Kidney (tissue), 14 donors: Measurements from ENCODE around the gene RCN2. TPM values are rescaled to one million over a fixed set of nuclear protein-coding genes. Genes with fewer than 3 reads are reported as not detected.
A peak's percentile ranks its signal among the peaks of the same experiment; 100 is the strongest.

ENCODE experiments used
- DNase-seq, 5 donors: peaks; one replicate each; pipeline ENCODE4 v3.0.0-alpha.2; 2013 to 2020
- FAIRE-seq: peaks from 2 replicates; lab custom pipeline; 2012; peaks lifted over from hg19 to GRCh38; lab: Jason Lieb, UNC
- H3K27ac ChIP-seq, 2 donors: one replicate each; pipeline ENCODE4 v1.7.0; 2013; ENCODE audit warnings: low read depth in 2 of 2, low read length in 2 of 2, inconsistent platforms in 1 of 2
- H3K27me3 ChIP-seq: one replicate; pipeline ENCODE4 v1.7.1; 2013; ENCODE audit warnings: low read length, inconsistent platforms; ENCODE audit not compliant: control insufficient read depth, insufficient read depth
- H3K36me3 ChIP-seq, 3 donors: one replicate each; pipeline versions ENCODE4 v1.7.0 to v1.7.1; 2013; ENCODE audit warnings: low read length in 3 of 3, control low read depth in 1 of 3, inconsistent platforms in 1 of 3; ENCODE audit not compliant: insufficient read depth in 3 of 3, control insufficient read depth in 2 of 3
- H3K4me1 ChIP-seq, 3 donors: one replicate each; pipeline versions ENCODE4 v1.7.0 to v1.7.1; 2013; ENCODE audit warnings: low read length in 3 of 3, inconsistent platforms in 1 of 3, low read depth in 1 of 3; ENCODE audit not compliant: control insufficient read depth in 2 of 3, insufficient read depth in 2 of 3
- H3K4me3 ChIP-seq, 3 donors: one replicate each; pipeline versions ENCODE4 v1.7.0 to v1.8.1; 2013; ENCODE audit warnings: low read length in 3 of 3, control low read depth in 1 of 3, inconsistent platforms in 1 of 3
- H3K9ac ChIP-seq, 3 donors: one replicate each; pipeline versions ENCODE4 v1.7.0 to v1.7.1; 2013; ENCODE audit warnings: low read length in 3 of 3, control low read depth in 1 of 3, inconsistent platforms in 1 of 3
- H3K9me3 ChIP-seq, 3 donors: one replicate each; pipeline versions ENCODE4 v1.7.0 to v1.7.1; 2013; ENCODE audit warnings: low read length in 3 of 3, control low read depth in 1 of 3, inconsistent platforms in 1 of 3; ENCODE audit not compliant: control insufficient read depth in 2 of 3, insufficient read depth in 1 of 3
- intact Hi-C: fragments of 100-400 bp; cut with DNase I; formaldehyde crosslinking; loops from one replicate; pipeline ENCODE4 v1.11.1; 2022
- polyA plus RNA-seq: library from polyadenylated mRNA; stranded (reverse); fragments of 350-450 nt; fragmentation: Illumina TruSeq; extraction: RNeasy Lipid Tissue Mini Kit (QIAGEN cat#74804); gene quantifications from one replicate; pipeline ENCODE4 v1.2.3, GENCODE V29; 2014; ENCODE audit warnings: low read depth, low replicate concordance; ENCODE audit not compliant: insufficient read depth
- total RNA-seq: library from RNA; stranded (reverse); fragmentation: NEBNext Ultra II Directional; extraction: Animal tissue kit (Norgen Biotek cat#: 25700); gene quantifications from one replicate; pipeline ENCODE4 v1.2.1, GENCODE V29; 2021
- TF ChIP-seq, protein P1 (sequence below): IDR thresholded peaks from 3 replicates; pipeline ENCODE4 v1.5.1; 2012; ENCODE audit warnings: mild to moderate bottlenecking, moderate library complexity, borderline replicate concordance; ENCODE audit not compliant: insufficient read depth; ENCODE audit errors: extremely low read depth
- donor health status: control.
- donor health status: control.
- donor health status: control.
- donor health status: control.
- donor health status: control.
- donor health status: DM: yes; HTN: yes; CAD: no.
- donor health status: Normal renal cell carcinoma (clear cell type).

RCN2 gene
- total and polyA plus RNA-seq, 2 donors from 2014 or later: 40.0 to 44.5 TPM

DNA sequence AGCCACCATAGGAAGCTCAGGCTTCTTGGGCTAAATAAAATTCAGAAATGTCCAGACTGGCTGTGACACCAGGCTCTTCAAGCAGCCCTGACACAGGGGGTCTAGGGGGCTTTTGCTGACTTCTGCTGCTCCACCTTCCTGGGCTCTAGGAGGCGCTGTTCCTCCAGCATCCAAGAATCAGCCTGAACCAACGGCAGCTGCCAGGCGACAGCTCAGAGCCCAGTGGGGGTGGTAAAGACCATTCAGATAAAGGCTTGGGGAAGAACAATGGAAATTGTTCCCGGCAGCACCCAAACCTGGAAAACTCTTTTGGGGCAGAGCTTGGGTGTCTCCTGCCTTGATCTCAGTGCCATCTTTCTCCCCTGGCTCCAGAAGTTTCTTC, 41.8 kb downstream of the RCN2 start:
- TF ChIP-seq, protein P1, sequence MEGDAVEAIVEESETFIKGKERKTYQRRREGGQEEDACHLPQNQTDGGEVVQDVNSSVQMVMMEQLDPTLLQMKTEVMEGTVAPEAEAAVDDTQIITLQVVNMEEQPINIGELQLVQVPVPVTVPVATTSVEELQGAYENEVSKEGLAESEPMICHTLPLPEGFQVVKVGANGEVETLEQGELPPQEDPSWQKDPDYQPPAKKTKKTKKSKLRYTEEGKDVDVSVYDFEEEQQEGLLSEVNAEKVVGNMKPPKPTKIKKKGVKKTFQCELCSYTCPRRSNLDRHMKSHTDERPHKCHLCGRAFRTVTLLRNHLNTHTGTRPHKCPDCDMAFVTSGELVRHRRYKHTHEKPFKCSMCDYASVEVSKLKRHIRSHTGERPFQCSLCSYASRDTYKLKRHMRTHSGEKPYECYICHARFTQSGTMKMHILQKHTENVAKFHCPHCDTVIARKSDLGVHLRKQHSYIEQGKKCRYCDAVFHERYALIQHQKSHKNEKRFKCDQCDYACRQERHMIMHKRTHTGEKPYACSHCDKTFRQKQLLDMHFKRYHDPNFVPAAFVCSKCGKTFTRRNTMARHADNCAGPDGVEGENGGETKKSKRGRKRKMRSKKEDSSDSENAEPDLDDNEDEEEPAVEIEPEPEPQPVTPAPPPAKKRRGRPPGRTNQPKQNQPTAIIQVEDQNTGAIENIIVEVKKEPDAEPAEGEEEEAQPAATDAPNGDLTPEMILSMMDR: peak; percentile 13
- no peak overlapping the region for H3K9ac ChIP-seq
- no peaks in the 10 kb centered on the region for H3K36me3 ChIP-seq
- H3K27ac ChIP-seq: no peak overlapping the region
- DNase-seq (peak in 2 of 5 donors; percentile 21 to 35), FAIRE-seq (no peak)
- no peaks in the 10 kb centered on the region for H3K4me1 ChIP-seq
- intact Hi-C loops: no loop called here
- no peak overlapping the region for H3K4me3 ChIP-seq
- H3K9me3 ChIP-seq: no peaks in the 10 kb centered on the region
- no peaks in the 10 kb centered on the region for H3K27me3 ChIP-seq

DNA sequence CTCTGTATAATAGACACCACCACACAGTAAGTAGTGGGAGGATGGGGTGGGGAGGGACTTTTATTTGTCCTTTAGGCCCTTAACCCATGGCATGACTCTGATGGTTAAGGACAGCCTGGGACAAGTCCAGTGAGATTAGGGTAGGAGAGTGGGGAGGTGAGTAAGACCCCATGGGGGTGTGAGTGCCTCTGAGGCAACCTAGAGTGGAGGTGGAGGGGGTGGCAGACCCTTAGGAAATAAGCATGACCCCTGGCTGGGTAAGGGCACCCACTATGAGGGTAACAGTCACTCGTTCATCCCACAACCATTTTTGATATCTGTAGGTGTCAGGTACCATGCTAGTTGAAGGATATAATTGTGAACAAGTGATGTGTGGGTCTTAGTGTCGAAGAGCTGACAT, 42.4 kb downstream of the RCN2 start:
- Histone ChIP-seq H3K4me3 (no peak overlapping the region), H3K27me3 (no peaks in the 10 kb centered on the region), H3K9me3 (no peaks in the 10 kb centered on the region), H3K9ac (no peak overlapping the region), H3K27ac (no peak overlapping the region), H3K36me3 (no peaks in the 10 kb centered on the region), H3K4me1 (no peaks in the 10 kb centered on the region)
- FAIRE-seq: no peak
- intact Hi-C loops: no loop called here
- peak in 1 of 5 donors; percentile 13 for DNase-seq
- TF ChIP-seq, protein P1: no peak

DNA sequence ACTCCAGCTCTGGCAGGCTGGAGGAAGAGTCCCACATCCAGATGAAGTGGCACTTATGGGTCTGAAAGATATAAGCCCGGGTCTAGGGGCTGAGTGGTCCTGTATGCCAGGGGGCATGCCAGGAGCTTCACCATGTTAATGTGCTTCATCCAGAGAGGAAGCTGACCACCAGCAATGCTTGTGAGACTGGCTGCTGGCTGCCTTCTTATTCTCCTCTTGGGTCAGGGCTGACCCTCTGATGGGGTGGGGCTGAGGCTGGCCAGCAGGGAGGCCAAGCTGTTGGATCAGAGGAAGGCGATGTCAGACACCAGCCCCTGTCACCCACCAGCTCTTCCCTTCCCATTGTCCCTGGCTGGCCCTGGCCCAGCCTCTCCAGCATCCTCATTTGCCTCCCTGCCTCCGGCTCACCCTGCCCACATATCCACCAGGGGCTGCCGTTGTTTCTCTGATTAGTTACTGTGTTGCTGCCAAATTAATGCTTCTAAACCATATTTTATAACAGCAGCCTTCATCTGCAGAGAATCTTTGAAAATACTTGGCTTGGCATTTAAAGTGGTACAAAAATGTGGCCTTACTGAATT, 43.0 kb downstream of the RCN2 start:
- FAIRE-seq (no peak), DNase-seq (peak in 1 of 5 donors; percentile 18)
- H3K9ac ChIP-seq: no peak overlapping the region
- no peaks in the 10 kb centered on the region for H3K36me3 ChIP-seq
- no peaks in the 10 kb centered on the region for H3K27me3 ChIP-seq
- H3K4me1 ChIP-seq: no peaks in the 10 kb centered on the region
- TF ChIP-seq, protein P1: no peak
- H3K27ac ChIP-seq: no peak overlapping the region
- H3K9me3 ChIP-seq: no peaks in the 10 kb centered on the region
- intact Hi-C loops: no loop called here
- no peak overlapping the region for H3K4me3 ChIP-seq

DNA sequence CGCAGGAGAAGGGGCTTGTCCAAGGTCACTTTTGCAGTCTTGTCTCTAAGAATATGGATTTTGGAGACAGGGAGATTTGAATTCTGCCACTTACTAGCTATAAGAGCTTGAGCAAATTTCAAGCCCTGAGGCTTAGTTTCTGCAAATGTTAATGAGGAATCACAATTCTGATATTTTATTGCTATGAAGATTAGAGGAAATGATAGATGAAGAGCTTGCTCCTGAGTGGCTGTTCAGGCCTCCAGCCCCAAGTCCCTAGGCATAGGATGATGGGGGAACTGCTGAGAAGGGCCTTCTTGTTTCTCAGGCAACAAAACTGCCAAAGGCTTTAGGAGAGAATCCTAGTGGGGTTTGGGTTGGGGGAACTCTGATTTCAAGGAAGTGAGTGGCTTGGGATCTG, 44.6 kb downstream of the RCN2 start:
- no peaks in the 10 kb centered on the region for H3K36me3 ChIP-seq
- TF ChIP-seq, protein P1: no peak
- no peak overlapping the region for H3K4me3 ChIP-seq
- no peak overlapping the region for H3K27ac ChIP-seq
- H3K4me1 ChIP-seq: no peaks in the 10 kb centered on the region
- FAIRE-seq: no peak
- intact Hi-C loops: no loop called here
- no peaks in the 10 kb centered on the region for H3K27me3 ChIP-seq
- H3K9ac ChIP-seq: no peak overlapping the region
- DNase-seq: peak in 1 of 5 donors; percentile 9
- H3K9me3 ChIP-seq: no peaks in the 10 kb centered on the region
